HL-60 (cell line): ENCODE results near the gene OGFOD3.

Source experiments
- DNase-seq, 2 experiments: peaks; one replicate each; pipeline ENCODE4 v3.0.0-alpha.2; 2010 to 2020; ENCODE audit warnings: low read depth in 1 of 2, low spot score in 1 of 2
- H3K27ac ChIP-seq: fragments of 250-450 bp; sonication (Bioruptor Pico); replicated peaks from 2 replicates; pipeline ENCODE4 v1.5.1; 2020; ENCODE audit warnings: mild to moderate bottlenecking, moderate library complexity
- H3K27me3 ChIP-seq: fragments of 250-450 bp; sonication (Bioruptor Pico); 2 replicates; pipeline ENCODE4 v1.5.1; 2021; ENCODE audit warnings: mild to moderate bottlenecking, moderate library complexity; ENCODE audit not compliant: insufficient read depth, poor library complexity, severe bottlenecking
- H3K4me3 ChIP-seq: replicated peaks from 2 replicates; pipeline ENCODE4 v1.5.1; 2011; ENCODE audit warnings: mild to moderate bottlenecking, control low read depth, low read length; ENCODE audit not compliant: insufficient read depth
- CTCF ChIP-seq: IDR thresholded peaks from one replicate; pipeline ENCODE4 v1.5.1; 2011; ENCODE audit warnings: low read length, control low read depth, inconsistent platforms; ENCODE audit not compliant: insufficient read depth
- GABPA ChIP-seq: IDR thresholded peaks from 2 replicates; pipeline ENCODE4 v1.6.1; 2012; ENCODE audit warnings: low read depth
- POLR2AphosphoS5 ChIP-seq: IDR thresholded peaks from 2 replicates; pipeline ENCODE4 v1.6.1; 2012; ENCODE audit warnings: low read depth
- SPI1 ChIP-seq: IDR thresholded peaks from 2 replicates; pipeline ENCODE4 v1.6.1; 2012; ENCODE audit warnings: low read depth, mild to moderate bottlenecking, borderline replicate concordance
- TF ChIP-seq, protein P1 (sequence below): IDR thresholded peaks from 2 replicates; pipeline ENCODE4 v1.6.1; 2012; ENCODE audit warnings: low read depth; ENCODE audit not compliant: insufficient replicate concordance

OGFOD3 gene

DNA sequence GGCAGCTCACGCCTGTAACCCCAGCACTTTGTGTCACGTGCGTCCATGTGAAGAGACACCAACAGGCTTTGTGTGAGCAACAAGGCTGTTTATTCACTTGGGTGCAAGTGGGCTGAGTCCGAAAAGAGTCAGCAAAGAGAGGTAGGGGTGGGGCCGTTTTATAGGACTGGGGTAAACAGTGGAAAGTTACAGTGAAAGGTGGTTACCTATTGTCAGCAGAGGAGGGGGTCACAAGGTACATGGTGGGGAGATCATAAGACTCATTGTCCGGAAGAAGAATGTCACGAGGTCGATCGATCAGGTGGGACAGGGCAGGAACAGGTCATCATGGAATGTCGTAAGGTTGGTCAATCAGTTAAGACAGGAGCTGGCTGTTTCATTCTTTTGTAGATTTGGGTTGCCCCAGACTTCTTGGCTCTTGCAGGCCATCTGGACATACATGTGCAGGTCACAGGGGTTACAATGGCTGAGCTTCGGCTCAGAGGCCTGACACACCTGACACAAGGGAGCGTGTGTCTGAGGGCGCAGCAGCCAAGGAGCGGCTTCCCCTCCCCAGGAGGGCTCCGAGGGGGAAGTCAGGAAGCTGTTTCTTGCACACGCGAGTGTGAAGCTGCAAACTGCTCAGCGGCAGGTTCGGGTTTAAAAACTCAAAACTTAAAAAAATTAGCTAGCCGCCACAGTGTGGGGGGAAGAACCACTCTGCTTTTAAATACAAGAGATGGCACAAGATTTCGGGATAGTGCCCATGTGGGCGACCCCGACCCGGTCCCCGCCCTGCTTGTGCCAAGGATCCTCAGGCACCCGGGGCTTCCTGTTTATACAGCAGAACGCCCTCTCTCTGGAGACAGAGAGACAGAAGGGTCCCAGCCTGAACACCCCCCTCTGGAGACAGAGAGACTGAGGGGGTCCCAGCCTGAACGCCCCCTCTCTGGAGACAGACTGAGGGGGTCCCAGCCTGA lies 71.8 kb downstream of the OGFOD3 start:
- TF ChIP-seq CTCF, result no peak
- TF ChIP-seq SPI1, result peak; percentile 40; the same call in 1 of the 2 replicates
- TF ChIP-seq, protein P1, sequence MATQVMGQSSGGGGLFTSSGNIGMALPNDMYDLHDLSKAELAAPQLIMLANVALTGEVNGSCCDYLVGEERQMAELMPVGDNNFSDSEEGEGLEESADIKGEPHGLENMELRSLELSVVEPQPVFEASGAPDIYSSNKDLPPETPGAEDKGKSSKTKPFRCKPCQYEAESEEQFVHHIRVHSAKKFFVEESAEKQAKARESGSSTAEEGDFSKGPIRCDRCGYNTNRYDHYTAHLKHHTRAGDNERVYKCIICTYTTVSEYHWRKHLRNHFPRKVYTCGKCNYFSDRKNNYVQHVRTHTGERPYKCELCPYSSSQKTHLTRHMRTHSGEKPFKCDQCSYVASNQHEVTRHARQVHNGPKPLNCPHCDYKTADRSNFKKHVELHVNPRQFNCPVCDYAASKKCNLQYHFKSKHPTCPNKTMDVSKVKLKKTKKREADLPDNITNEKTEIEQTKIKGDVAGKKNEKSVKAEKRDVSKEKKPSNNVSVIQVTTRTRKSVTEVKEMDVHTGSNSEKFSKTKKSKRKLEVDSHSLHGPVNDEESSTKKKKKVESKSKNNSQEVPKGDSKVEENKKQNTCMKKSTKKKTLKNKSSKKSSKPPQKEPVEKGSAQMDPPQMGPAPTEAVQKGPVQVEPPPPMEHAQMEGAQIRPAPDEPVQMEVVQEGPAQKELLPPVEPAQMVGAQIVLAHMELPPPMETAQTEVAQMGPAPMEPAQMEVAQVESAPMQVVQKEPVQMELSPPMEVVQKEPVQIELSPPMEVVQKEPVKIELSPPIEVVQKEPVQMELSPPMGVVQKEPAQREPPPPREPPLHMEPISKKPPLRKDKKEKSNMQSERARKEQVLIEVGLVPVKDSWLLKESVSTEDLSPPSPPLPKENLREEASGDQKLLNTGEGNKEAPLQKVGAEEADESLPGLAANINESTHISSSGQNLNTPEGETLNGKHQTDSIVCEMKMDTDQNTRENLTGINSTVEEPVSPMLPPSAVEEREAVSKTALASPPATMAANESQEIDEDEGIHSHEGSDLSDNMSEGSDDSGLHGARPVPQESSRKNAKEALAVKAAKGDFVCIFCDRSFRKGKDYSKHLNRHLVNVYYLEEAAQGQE, result no peak
- TF ChIP-seq POLR2AphosphoS5, result no peak
- no peak for TF ChIP-seq GABPA
- DNase-seq, result peak in 1 of 2 experiments; percentile 52
- Histone ChIP-seq H3K27me3 (no peaks in the 10 kb centered on the region), H3K27ac (no peak overlapping the region), H3K4me3 (peak overlapping the region; percentile 6; the same call in 1 of the 2 replicates)

DNA sequence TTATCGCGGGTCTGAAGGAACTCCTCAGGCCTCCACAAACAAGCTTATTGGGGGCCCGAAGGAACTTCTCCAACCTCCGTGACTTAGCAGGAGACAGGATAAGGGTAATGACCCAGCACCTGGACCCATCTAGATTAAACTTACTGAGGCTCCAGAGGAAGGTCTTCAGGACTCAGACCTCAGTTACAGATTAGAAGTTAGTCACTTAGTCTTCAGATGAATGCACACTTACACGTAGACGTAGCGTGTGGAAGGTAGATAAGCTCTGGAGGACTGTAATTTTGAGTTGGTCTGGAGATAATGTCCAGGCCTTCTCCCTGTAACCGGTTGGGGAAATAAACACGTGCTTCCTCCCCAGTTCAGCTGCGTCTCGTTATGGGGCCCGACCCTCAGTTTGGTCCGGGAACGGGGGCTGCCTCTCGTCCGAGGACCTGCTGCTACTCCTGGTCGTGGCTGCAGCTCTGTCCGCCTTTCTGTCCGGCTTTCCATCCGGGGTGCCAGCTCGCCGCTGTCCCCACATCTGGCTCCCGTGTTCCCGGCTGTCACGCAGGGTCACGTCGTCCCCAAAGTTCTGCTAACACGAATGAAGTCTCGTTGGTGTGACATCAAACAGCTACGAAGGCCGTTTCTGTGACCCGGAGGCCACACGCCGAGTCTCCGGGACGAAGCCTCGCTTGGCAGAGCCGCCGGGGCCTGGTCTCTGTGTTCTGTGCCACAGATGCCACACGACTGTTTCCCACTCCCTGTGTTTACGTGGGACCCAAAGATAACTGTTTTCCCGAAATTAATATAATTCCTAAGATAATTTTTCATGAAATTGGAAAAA lies 73.0 kb downstream of the OGFOD3 start:
- TF ChIP-seq CTCF (no peak), SPI1 (no peak)
- no peak overlapping the region for H3K4me3 ChIP-seq
- no peak for DNase-seq
- no peaks in the 10 kb centered on the region for H3K27me3 ChIP-seq
- no peak overlapping the region for H3K27ac ChIP-seq

- no peaks in the 10 kb centered on the region for H3K27me3 ChIP-seq
- no peak overlapping the region for H3K4me3 ChIP-seq
- H3K27ac ChIP-seq, result no peak overlapping the region
- no peak for DNase-seq
- TF ChIP-seq SPI1, result peak; percentile 46; the same call in 1 of the 2 replicates
- no peak for TF ChIP-seq CTCF
Measured at GRCh38 chr17:82344175-82344907, 74.0 kb downstream of the OGFOD3 start.

GRCh38 chr17:82343560-82343959 lies 74.8 kb downstream of the OGFOD3 start:
- DNase-seq, result no peak
- TF ChIP-seq POLR2AphosphoS5 (no peak), CTCF (no peak), SPI1 (no peak), GABPA (no peak)
- TF ChIP-seq, protein P1, result no peak
- Histone ChIP-seq H3K4me3 (no peak overlapping the region), H3K27me3 (no peaks in the 10 kb centered on the region), H3K27ac (no peak overlapping the region)
